ENCODE measurements around the gene DARS2.

GRCh38 chr1:173823781-173824314 is 625 bp upstream of the DARS2 start:
- no peak for TF ChIP-seq FOS (IDR thresholded peaks at IDR 0.05; ENCODE audit: low read depth, low read length)
- no peak for TF ChIP-seq CTCF (conservative IDR thresholded peaks at IDR 0.05; ENCODE audit: low read depth, low read length)
- TF ChIP-seq CEBPB (IDR thresholded peaks at IDR 0.05; ENCODE audit: low read depth, low read length) = no peak
- TF ChIP-seq POLR2A (IDR thresholded peaks at IDR 0.05; ENCODE audit: low read depth, low read length) = no peak
- TF ChIP-seq MAFK (IDR thresholded peaks at IDR 0.05; ENCODE audit: low read depth, low read length) = no peak
- no peak for TF ChIP-seq MXI1 (IDR thresholded peaks at IDR 0.05; ENCODE audit: borderline replicate concordance, low read depth, low read length)
- no peak for TF ChIP-seq RAD21 (IDR thresholded peaks at IDR 0.05; ENCODE audit: low read length)
- no peak for TF ChIP-seq USF2 (IDR thresholded peaks at IDR 0.05; ENCODE audit: low read depth, low read length)
- no peak for TF ChIP-seq NFE2L2 (IDR thresholded peaks at IDR 0.05; ENCODE audit: low read depth, low read length)
- no peak for TF ChIP-seq MAZ (IDR thresholded peaks at IDR 0.05; ENCODE audit: borderline replicate concordance, low read depth, low read length)
- TF ChIP-seq RCOR1 (IDR thresholded peaks at IDR 0.05; ENCODE audit: insufficient replicate concordance, low read length) = no peak
- TF ChIP-seq CHD1 (IDR thresholded peaks at IDR 0.05; ENCODE audit: low read depth, low read length) = no peak
- no peak for TF ChIP-seq BHLHE40 (IDR thresholded peaks at IDR 0.05; ENCODE audit: low read depth, low read length)
- no peak for TF ChIP-seq SMC3 (IDR thresholded peaks at IDR 0.05; ENCODE audit: low read depth, low read length)
